Activated CD4-positive, alpha-beta memory T cell treated with anti-CD3 and anti-CD28 coated beads for 36 hours (primary cell): ENCODE results near the gene TCFL5. TPM values are rescaled to one million over a fixed set of nuclear protein-coding genes. Genes with fewer than 3 reads are reported as not detected.
A peak's percentile ranks its signal among the peaks of the same experiment; 100 is the strongest.
"Not testable (repeated sequence)": the region's sequence is repeated elsewhere in the genome, so short reads cannot be mapped to it uniquely, and the experiment has no call there.

Source experiments
- CTCF ChIA-PET: fragments of 350-600 bp; sonication (Branson Sonifier 250); formaldehyde crosslinking; loops from one replicate; lab custom pipeline; 2021; ENCODE audit warnings: antibody characterized with exemption, inconsistent platforms; lab: Charles Lee
- POLR2A ChIA-PET: fragments of 350-600 bp; sonication (Branson Sonifier 250); formaldehyde crosslinking; loops from one replicate; lab custom pipeline; 2021; ENCODE audit warnings: antibody characterized with exemption; lab: Charles Lee
- DNase-seq: peaks from one replicate; pipeline ENCODE4 v3.0.0-alpha.2; 2020
- H3K27ac Mint-ChIP-seq: one replicate; pipeline ENCODE4 v1.8.0; 2021; ENCODE audit warnings: mixed read lengths
- H3K27me3 Mint-ChIP-seq: one replicate; pipeline ENCODE4 v1.8.0; 2021; ENCODE audit warnings: mixed read lengths
- H3K36me3 Mint-ChIP-seq: one replicate; pipeline ENCODE4 v1.8.0; 2021; ENCODE audit warnings: mixed read lengths
- H3K4me1 Mint-ChIP-seq: one replicate; pipeline ENCODE4 v1.8.0; 2021; ENCODE audit warnings: low read depth, mixed read lengths
- H3K4me3 Mint-ChIP-seq: one replicate; pipeline ENCODE4 v1.8.0; 2021; ENCODE audit warnings: mild to moderate bottlenecking, mixed read lengths
- H3K9me3 Mint-ChIP-seq: one replicate; pipeline ENCODE4 v1.8.0; 2021; ENCODE audit warnings: mixed read lengths
- intact Hi-C: fragments of 100-400 bp; cut with micrococcal nuclease; formaldehyde crosslinking; loops from one replicate; pipeline ENCODE4 v1.15.1; 2023
- total RNA-seq, 2 experiments: library from RNA; stranded (reverse); gene quantifications; one replicate each; pipeline ENCODE4 v1.2.3, GENCODE V29; 2021

TCFL5 gene
- total RNA-seq, 2 experiments from 2014 or later = 4.7 to 5.0 TPM

GRCh38 chr20:62860391-62860923 is 1.2 kb downstream of the TCFL5 start:
- H3K4me1 Mint-ChIP-seq = peaks cover 16% of the 10 kb centered on the region
- no peak overlapping the region for H3K27ac Mint-ChIP-seq
- intact Hi-C loops = loop anchor here (5.0 kb wide), 1 partner anchor 67 kb away; the partner anchor contains the start of gene DIDO1
- POLR2A ChIA-PET = interaction anchor here (1.3 kb wide), 1 partner anchor 78 kb away, joined by 4 read pairs; the partner anchor contains the start of gene GID8
- no peaks in the 10 kb centered on the region for H3K9me3 Mint-ChIP-seq
- peak overlapping the region; percentile 60 for H3K4me3 Mint-ChIP-seq
- no peaks in the 10 kb centered on the region for H3K27me3 Mint-ChIP-seq
- CTCF ChIA-PET = interaction anchor here (1.9 kb wide), 1 partner anchor 361 kb away, joined by 4 read pairs; no protein-coding TSS in a partner anchor
- DNase-seq = no peak
- peaks cover 4% of the 10 kb centered on the region for H3K36me3 Mint-ChIP-seq

DNA sequence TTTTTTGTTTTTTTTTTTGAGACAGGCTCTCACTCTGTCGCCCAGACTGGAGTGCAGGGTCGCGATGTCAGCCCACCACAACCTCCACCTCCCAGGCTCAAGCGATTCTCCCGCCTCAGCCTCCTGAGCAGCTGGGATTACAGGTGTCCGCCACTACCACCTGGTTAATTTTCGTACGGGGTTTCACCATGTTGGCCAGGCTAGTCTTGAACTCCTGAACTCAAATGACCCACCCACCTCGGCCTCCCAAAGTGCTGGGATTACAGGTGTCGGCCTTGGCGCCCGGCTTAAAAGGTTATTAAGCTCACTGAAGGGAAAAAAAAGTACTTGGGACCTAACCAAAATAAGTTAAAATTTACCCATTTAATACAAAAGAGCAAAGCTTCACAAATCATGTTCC is 1.9 kb downstream of the TCFL5 start:
- no peak for DNase-seq
- intact Hi-C loops = loop anchor here (5.0 kb wide), 1 partner anchor 68 kb away; the partner anchor contains the start of gene DIDO1
- Mint-ChIP-seq H3K27me3 (no peaks in the 10 kb centered on the region), H3K36me3 (peaks cover 6% of the 10 kb centered on the region), H3K27ac (no peak overlapping the region), H3K4me1 (peaks cover 16% of the 10 kb centered on the region), H3K4me3 (peak overlapping the region; percentile 60), H3K9me3 (no peaks in the 10 kb centered on the region)
- ChIA-PET POLR2A (no interaction called here), CTCF (no interaction called here)

- CTCF ChIA-PET = no interaction called here
- no peaks in the 10 kb centered on the region for H3K27me3 Mint-ChIP-seq
- H3K4me1 Mint-ChIP-seq = peaks cover 16% of the 10 kb centered on the region
- no peak for DNase-seq
- no peak overlapping the region for H3K27ac Mint-ChIP-seq
- POLR2A ChIA-PET = no interaction called here
- H3K36me3 Mint-ChIP-seq = peaks cover 10% of the 10 kb centered on the region
- intact Hi-C loops = no loop called here
- no peaks in the 10 kb centered on the region for H3K9me3 Mint-ChIP-seq
- H3K4me3 Mint-ChIP-seq = no peak overlapping the region
These were observed 3.4 kb downstream of the TCFL5 start for GRCh38 chr20:62858058-62858830.

GRCh38 chr20:62856931-62857619 is 4.5 kb downstream of the TCFL5 start:
- Mint-ChIP-seq H3K27ac (no peak overlapping the region), H3K36me3 (peaks cover 18% of the 10 kb centered on the region)
- CTCF ChIA-PET = no interaction called here

GRCh38 chr20:62855120-62855519 is 6.5 kb downstream of the TCFL5 start:
- intact Hi-C loops = no loop called here
- Mint-ChIP-seq H3K27me3 (no peaks in the 10 kb centered on the region), H3K27ac (no peak overlapping the region), H3K9me3 (no peaks in the 10 kb centered on the region), H3K4me3 (no peak overlapping the region), H3K36me3 (peaks cover 18% of the 10 kb centered on the region), H3K4me1 (peaks cover 7% of the 10 kb centered on the region)
- POLR2A ChIA-PET = no interaction called here
- no peak for DNase-seq
- CTCF ChIA-PET = interaction anchor here (0.6 to 1.6 kb wide), 3 partner anchors 33 to 446 kb away, joined by 3 to 4 read pairs (median 3); no protein-coding TSS in a partner anchor

More at GRCh38 chr20:62856931-62857619, 4.5 kb downstream of the TCFL5 start:
- POLR2A ChIA-PET = no interaction called here
- H3K4me3 Mint-ChIP-seq = no peak overlapping the region
- H3K9me3 Mint-ChIP-seq = no peaks in the 10 kb centered on the region
- intact Hi-C loops = no loop called here
- DNase-seq = no peak
- no peaks in the 10 kb centered on the region for H3K27me3 Mint-ChIP-seq
- peaks cover 14% of the 10 kb centered on the region for H3K4me1 Mint-ChIP-seq

DNA sequence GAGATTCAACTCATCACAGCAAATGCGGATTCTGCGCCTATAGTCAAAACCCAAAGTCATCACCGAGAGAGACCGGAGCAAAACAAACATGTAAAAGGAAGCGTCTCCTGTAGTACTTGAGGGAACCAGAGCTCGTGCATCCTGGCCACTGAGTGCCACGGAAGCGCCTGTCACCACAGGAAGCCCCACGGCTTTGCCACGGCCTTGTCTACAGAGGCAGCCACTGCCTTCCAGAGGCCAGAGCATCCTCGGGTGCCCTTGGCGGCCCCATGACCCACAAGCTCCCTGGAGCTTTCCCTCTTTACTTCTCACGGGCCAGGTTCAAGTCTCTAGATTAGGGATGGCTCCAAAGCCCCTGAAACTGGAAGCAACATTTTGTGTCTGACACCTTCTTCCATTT is 7.5 kb downstream of the TCFL5 start:
- ChIA-PET CTCF (interaction anchor here (1.6 kb wide), 1 partner anchor 62 kb away, joined by 4 read pairs; no protein-coding TSS in a partner anchor), POLR2A (no interaction called here)
- no peak overlapping the region for H3K4me3 Mint-ChIP-seq
- no peak for DNase-seq
- intact Hi-C loops = no loop called here
- no peaks in the 10 kb centered on the region for H3K27me3 Mint-ChIP-seq
- H3K4me1 Mint-ChIP-seq = no peaks in the 10 kb centered on the region
- peaks cover 18% of the 10 kb centered on the region for H3K36me3 Mint-ChIP-seq
- H3K27ac Mint-ChIP-seq = no peak overlapping the region
- H3K9me3 Mint-ChIP-seq = no peaks in the 10 kb centered on the region

- H3K27ac Mint-ChIP-seq, CTCF ChIA-PET, H3K4me1 Mint-ChIP-seq, DNase-seq, H3K4me3 Mint-ChIP-seq, H3K9me3 Mint-ChIP-seq, POLR2A ChIA-PET, H3K27me3 Mint-ChIP-seq, intact Hi-C loops: not testable (repeated sequence)
- peaks cover 18% of the 10 kb centered on the region for H3K36me3 Mint-ChIP-seq
These were observed 8.3 kb downstream of the TCFL5 start for GRCh38 chr20:62853304-62853703.

DNA sequence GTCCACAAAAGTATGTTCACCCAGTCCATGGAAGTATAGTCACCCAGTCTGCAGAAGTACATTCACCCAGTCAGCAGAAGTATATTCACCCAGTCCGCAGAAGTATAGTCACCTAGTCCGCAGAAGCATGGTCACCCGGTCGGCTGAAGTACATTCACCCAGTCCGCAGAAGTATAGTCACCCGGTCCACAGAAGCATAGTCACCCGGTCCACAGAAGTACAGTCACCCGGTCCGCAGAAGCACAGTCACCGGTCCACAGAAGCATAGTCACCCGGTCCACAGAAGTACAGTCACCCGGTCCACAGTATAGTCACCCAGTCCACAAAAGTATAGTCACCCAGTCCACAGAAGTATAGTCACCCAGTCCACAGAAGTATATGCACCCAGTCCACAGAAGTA is 8.8 kb downstream of the TCFL5 start:
- H3K9me3 Mint-ChIP-seq = no peaks in the 10 kb centered on the region
- intact Hi-C loops = no loop called here
- CTCF ChIA-PET = no interaction called here
- H3K27me3 Mint-ChIP-seq = no peaks in the 10 kb centered on the region
- H3K27ac Mint-ChIP-seq = no peak overlapping the region
- no peaks in the 10 kb centered on the region for H3K4me1 Mint-ChIP-seq
- POLR2A ChIA-PET = no interaction called here
- no peak overlapping the region for H3K4me3 Mint-ChIP-seq
- no peak for DNase-seq
- H3K36me3 Mint-ChIP-seq = peaks cover 19% of the 10 kb centered on the region

DNA sequence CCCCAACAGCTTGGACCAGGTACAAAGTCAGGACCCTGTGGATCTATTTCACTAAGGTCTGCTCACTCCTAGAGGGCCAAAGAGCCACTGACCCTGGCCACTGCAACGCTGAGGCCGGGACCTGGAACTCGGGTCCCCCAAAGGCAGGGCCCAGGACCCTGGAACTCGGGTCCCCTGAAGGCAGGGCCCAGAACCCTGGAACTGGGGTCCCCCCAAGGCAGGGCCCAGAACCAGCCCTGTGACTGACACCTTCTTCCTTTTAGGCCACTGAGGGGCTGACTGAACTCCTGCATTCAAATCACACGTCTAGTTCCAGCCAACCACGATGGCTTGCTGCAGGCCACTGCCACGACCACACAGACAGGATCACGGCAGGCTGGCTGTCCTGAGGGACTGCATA is 9.4 kb downstream of the TCFL5 start:
- H3K4me3 Mint-ChIP-seq = no peak overlapping the region
- CTCF ChIA-PET = no interaction called here
- no peak overlapping the region for H3K27ac Mint-ChIP-seq
- no peaks in the 10 kb centered on the region for H3K9me3 Mint-ChIP-seq
- no peaks in the 10 kb centered on the region for H3K27me3 Mint-ChIP-seq
- no peak for DNase-seq
- POLR2A ChIA-PET = no interaction called here
- H3K36me3 Mint-ChIP-seq = peaks cover 16% of the 10 kb centered on the region
- intact Hi-C loops = no loop called here
- no peaks in the 10 kb centered on the region for H3K4me1 Mint-ChIP-seq

- H3K9me3 Mint-ChIP-seq = no peaks in the 10 kb centered on the region
- ChIA-PET POLR2A (no interaction called here), CTCF (no interaction called here)
- H3K36me3 Mint-ChIP-seq = peaks cover 16% of the 10 kb centered on the region
- H3K4me3 Mint-ChIP-seq = no peak overlapping the region
- no peaks in the 10 kb centered on the region for H3K27me3 Mint-ChIP-seq
- intact Hi-C loops = no loop called here
- H3K27ac Mint-ChIP-seq = no peak overlapping the region
- H3K4me1 Mint-ChIP-seq = no peaks in the 10 kb centered on the region
- no peak for DNase-seq
These were observed 11.2 kb downstream of the TCFL5 start for GRCh38 chr20:62850333-62850974.

DNA sequence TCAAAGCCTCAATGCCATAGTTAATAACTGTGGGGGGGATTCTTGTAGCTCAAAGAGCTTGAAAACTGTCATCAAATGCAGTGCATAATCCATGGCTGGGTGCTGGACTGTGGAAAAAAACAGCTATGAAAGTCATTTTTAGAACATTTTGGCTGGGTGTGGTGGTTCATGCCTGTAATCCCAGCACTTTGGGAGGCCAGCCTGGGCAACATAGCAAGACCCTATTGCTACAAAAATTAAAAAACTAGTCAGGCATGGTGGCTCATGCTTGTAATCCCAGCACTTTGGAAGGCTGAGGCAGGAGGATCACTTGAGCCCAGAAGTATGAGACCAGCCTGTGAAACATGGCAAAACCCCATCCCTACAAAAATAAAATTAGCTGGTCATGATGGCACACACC is 12.2 kb downstream of the TCFL5 start:
- POLR2A ChIA-PET = no interaction called here
- Mint-ChIP-seq H3K4me1 (no peaks in the 10 kb centered on the region), H3K27ac (no peak overlapping the region), H3K36me3 (peaks cover 13% of the 10 kb centered on the region), H3K27me3 (no peaks in the 10 kb centered on the region), H3K9me3 (no peaks in the 10 kb centered on the region), H3K4me3 (no peak overlapping the region)
- DNase-seq = no peak
- CTCF ChIA-PET = interaction anchor here (1.0 kb wide), 1 partner anchor 41 kb away, joined by 4 read pairs; no protein-coding TSS in a partner anchor
- intact Hi-C loops = no loop called here

DNA sequence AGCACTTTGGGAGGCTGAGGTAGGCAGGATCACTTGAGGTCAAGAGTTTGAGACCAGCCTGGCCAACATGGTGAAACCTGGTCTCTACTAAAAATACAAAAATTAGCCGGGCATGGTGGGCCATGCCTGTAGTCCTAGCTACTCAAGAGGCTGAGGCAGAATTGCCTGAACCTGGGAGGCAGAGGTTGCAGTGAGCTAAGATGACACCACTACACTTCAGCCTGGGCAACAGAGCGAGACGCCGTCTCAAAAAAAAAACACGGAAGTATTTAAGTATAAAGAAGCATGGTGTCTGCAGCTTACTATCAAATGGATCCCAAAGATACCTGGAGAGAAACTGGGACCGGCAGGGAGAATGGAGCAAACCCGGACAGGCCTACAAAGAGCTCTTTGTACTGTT is 12.7 kb downstream of the TCFL5 start:
- H3K9me3 Mint-ChIP-seq, intact Hi-C loops, H3K4me3 Mint-ChIP-seq, POLR2A ChIA-PET, H3K27me3 Mint-ChIP-seq, H3K27ac Mint-ChIP-seq, DNase-seq, H3K4me1 Mint-ChIP-seq: not testable (repeated sequence)
- CTCF ChIA-PET = interaction anchor here (1.0 kb wide), 1 partner anchor 40 kb away, joined by 4 read pairs; no protein-coding TSS in a partner anchor
- H3K36me3 Mint-ChIP-seq = peaks cover 12% of the 10 kb centered on the region
